ENCODE results near the gene BHLHE40. TPM values are rescaled to one million over a fixed set of nuclear protein-coding genes. Genes with fewer than 3 reads are reported as not detected.

BHLHE40 gene
- total RNA-seq, 2 experiments from 2014 or later = 316 to 318 TPM

DNA sequence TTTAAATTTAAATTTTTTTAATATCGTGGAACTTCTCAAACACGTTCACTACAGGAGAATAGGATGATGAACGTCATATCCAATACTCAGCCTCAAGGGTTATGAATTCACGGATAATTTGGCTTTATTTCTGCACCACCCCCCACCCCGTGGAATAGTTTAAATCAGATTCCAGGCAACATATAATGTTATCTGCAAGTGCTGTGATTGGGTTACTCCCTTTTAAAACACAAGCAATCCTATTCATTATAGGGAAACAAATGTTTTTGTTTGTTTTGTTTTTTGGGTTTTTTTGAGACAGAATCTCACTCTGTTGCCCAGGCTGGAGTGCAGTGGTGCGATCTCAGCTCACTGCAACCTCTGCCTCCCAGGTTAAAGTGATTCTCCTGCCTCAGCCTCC is 30.9 kb downstream of the BHLHE40 start:
- POLR2A ChIA-PET = interaction anchor here (1.0 to 18.8 kb wide), 4 partner anchors 11 to 28 kb away, joined by 3 to 588 read pairs (median 4); partner anchors contain the start of gene BHLHE40
- Mint-ChIP-seq H3K9me3 (no peaks in the 10 kb centered on the region), H3K27me3 (no peaks in the 10 kb centered on the region), H3K4me1 (peaks cover 82% of the 10 kb centered on the region), H3K4me3 (no peak overlapping the region), H3K27ac (no peak overlapping the region), H3K36me3 (ENCODE audit: low read depth) (no peaks in the 10 kb centered on the region)
- CTCF ChIA-PET = interaction anchor here (1.1 to 4.1 kb wide), 4 partner anchors 14 to 29 kb away, joined by 3 to 26 read pairs (median 13); partner anchors contain the start of gene BHLHE40
- no peak for DNase-seq

DNA sequence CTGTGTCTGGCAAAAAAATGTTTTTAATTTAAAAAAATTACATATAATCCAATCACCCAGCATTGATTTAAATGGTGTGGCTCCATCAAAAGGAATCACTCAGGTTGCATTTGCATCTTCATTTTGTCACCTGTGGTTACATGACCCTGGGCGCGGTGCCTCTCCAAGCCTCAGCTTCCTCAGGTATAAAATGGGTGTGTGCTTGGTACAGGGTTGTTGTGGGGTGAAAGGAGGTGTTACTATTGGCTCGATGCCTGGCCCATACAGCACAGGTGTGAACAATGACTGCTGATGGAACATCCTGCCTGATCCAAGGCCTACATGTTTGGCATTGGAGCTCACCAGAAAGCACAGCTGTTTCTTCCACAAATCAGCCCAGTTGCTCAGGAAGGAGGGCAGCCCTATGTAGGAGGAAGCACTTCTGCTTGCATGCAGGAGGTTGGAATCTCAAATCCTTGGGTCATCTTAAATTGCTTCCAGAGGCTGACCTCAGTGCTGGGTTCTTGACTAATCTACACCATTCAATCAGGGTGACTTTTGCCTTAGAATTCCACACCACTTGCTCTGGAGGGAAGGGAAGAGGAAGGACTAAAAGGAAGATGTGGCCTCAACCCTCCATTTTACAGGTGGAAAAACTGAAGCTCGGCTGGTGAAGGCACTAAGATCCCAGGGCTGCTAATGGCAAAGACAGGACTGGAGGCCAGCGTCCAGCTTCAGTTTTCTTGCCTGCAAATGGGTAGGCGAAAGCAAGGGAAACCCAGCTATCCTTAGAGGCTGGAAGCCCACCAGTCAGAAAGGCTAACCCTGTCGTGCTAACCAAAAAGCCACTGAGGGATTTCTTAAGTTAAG is 31.7 kb downstream of the BHLHE40 start:
- H3K27me3 Mint-ChIP-seq = no peaks in the 10 kb centered on the region
- H3K27ac Mint-ChIP-seq = peak overlapping the region; percentile 85
- no peaks in the 10 kb centered on the region for H3K9me3 Mint-ChIP-seq
- H3K36me3 Mint-ChIP-seq (ENCODE audit: low read depth) = no peaks in the 10 kb centered on the region
- H3K4me3 Mint-ChIP-seq = no peak overlapping the region
- peaks cover 84% of the 10 kb centered on the region for H3K4me1 Mint-ChIP-seq
- peak; percentile 50 for DNase-seq
- POLR2A ChIA-PET = interaction anchor here (0.6 to 18.8 kb wide), 10 partner anchors 8 to 271 kb away, joined by 3 to 588 read pairs (median 4); partner anchors contain the start of gene BHLHE40
- CTCF ChIA-PET = interaction anchor here (0.6 to 4.1 kb wide), 8 partner anchors 11 to 299 kb away, joined by 3 to 26 read pairs (median 4); partner anchors contain the start of gene BHLHE40

- ChIA-PET POLR2A (interaction anchor here (0.6 to 18.8 kb wide), 9 partner anchors 9 to 272 kb away, joined by 3 to 588 read pairs (median 4); partner anchors contain the start of gene BHLHE40), CTCF (interaction anchor here (0.7 to 4.1 kb wide), 9 partner anchors 9 to 300 kb away, joined by 3 to 26 read pairs (median 4); partner anchors contain the start of gene BHLHE40)
- H3K27ac Mint-ChIP-seq = peak overlapping the region; percentile 85
- H3K4me1 Mint-ChIP-seq = peaks cover 86% of the 10 kb centered on the region
- no peak for DNase-seq
- H3K9me3 Mint-ChIP-seq = no peaks in the 10 kb centered on the region
- H3K36me3 Mint-ChIP-seq (ENCODE audit: low read depth) = no peaks in the 10 kb centered on the region
- H3K27me3 Mint-ChIP-seq = no peaks in the 10 kb centered on the region
- no peak overlapping the region for H3K4me3 Mint-ChIP-seq
Observed at GRCh38 chr3:5011555-5012256, 32.5 kb downstream of the BHLHE40 start.

GRCh38 chr3:5012367-5012766 is 33.1 kb downstream of the BHLHE40 start:
- Mint-ChIP-seq H3K36me3 (ENCODE audit: low read depth) (no peaks in the 10 kb centered on the region), H3K4me3 (no peak overlapping the region), H3K27ac (peak overlapping the region; percentile 85), H3K4me1 (peaks cover 86% of the 10 kb centered on the region), H3K27me3 (no peaks in the 10 kb centered on the region), H3K9me3 (no peaks in the 10 kb centered on the region)
- CTCF ChIA-PET = interaction anchor here (0.7 to 4.1 kb wide), 7 partner anchors 9 to 301 kb away, joined by 3 to 26 read pairs (median 4); partner anchors contain the start of gene BHLHE40
- POLR2A ChIA-PET = interaction anchor here (0.6 to 18.8 kb wide), 8 partner anchors 8 to 187 kb away, joined by 3 to 588 read pairs (median 5); partner anchors contain the start of gene BHLHE40
- no peak for DNase-seq

DNA sequence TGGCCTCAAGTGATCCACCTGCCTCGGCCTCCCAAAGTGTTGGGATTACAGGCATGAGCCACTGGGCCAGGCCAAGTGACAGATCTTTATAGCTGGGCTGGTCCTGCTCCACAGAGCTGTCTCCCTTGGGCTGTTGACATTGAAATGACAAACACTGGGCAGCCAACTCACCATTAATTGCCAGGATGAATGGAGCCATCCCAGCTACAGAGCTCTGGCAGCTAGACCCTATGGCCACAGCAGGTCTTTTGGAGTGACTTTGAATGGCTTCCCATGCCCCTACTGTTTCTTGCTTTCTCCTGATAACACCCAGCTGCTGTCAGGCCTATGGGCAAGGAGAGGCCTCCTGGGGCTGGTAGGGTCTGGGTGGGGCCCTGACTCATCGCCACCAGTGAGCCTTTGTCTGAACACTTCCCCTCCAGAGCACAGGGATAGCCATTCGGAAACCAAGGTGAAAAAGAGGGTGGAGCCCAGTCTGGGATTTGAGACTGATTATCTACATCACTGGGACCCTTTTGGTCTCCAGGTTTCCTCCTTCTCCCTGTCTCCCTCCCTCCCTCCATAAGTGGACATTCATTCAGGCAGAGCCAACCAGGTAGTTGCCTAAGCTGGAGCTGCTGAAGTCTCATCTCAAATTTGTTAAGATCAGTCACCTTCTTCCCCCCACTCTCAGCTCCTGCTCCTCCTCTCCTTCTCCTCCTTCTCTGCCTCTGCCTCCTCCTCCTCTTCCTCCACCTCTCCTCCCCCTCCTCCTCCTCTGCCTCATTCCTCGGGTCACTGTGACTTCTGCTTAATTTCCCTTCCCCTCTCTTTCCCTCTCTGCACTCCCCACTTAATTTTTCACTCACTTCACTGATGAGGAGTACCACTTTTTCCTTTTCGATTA is 34.0 kb downstream of the BHLHE40 start:
- H3K36me3 Mint-ChIP-seq (ENCODE audit: low read depth) = no peaks in the 10 kb centered on the region
- peaks cover 85% of the 10 kb centered on the region for H3K4me1 Mint-ChIP-seq
- H3K9me3 Mint-ChIP-seq = no peaks in the 10 kb centered on the region
- peak overlapping the region; percentile 85 for H3K27ac Mint-ChIP-seq
- CTCF ChIA-PET = interaction anchor here (0.9 to 4.1 kb wide), 5 partner anchors 13 to 302 kb away, joined by 4 to 26 read pairs (median 6); partner anchors contain the start of gene BHLHE40
- H3K4me3 Mint-ChIP-seq = no peak overlapping the region
- H3K27me3 Mint-ChIP-seq = no peaks in the 10 kb centered on the region
- POLR2A ChIA-PET = interaction anchor here (0.7 to 18.8 kb wide), 6 partner anchors 8 to 31 kb away, joined by 4 to 588 read pairs (median 6); partner anchors contain the start of gene BHLHE40
- DNase-seq = no peak

- no peaks in the 10 kb centered on the region for H3K27me3 Mint-ChIP-seq
- POLR2A ChIA-PET = interaction anchor here (5.9 to 18.8 kb wide), 2 partner anchors 12 to 32 kb away, joined by 48 to 588 read pairs; partner anchors contain the start of gene BHLHE40
Observed at GRCh38 chr3:5014391-5014790, 35.2 kb downstream of the BHLHE40 start.

GRCh38 chr3:5015056-5015455 is 35.8 kb downstream of the BHLHE40 start:
- Mint-ChIP-seq H3K4me1 (peaks cover 90% of the 10 kb centered on the region), H3K36me3 (ENCODE audit: low read depth) (no peaks in the 10 kb centered on the region), H3K4me3 (no peak overlapping the region), H3K9me3 (no peaks in the 10 kb centered on the region), H3K27me3 (no peaks in the 10 kb centered on the region), H3K27ac (peak overlapping the region; percentile 13)
- POLR2A ChIA-PET = interaction anchor here (3.9 to 18.8 kb wide), 3 partner anchors 7 to 33 kb away, joined by 33 to 588 read pairs (median 48); partner anchors contain the start of gene BHLHE40
- CTCF ChIA-PET = interaction anchor here (2.4 to 3.5 kb wide), 2 partner anchors 11 to 39 kb away, joined by 8 to 13 read pairs; no protein-coding TSS in a partner anchor
- no peak for DNase-seq

More at GRCh38 chr3:5014391-5014790, 35.2 kb downstream of the BHLHE40 start:
- H3K4me1 Mint-ChIP-seq = peaks cover 87% of the 10 kb centered on the region
- H3K9me3 Mint-ChIP-seq = no peaks in the 10 kb centered on the region
- H3K4me3 Mint-ChIP-seq = no peak overlapping the region
- peak overlapping the region; percentile 27 for H3K27ac Mint-ChIP-seq
- CTCF ChIA-PET = interaction anchor here (4.1 kb wide), 1 partner anchor 34 kb away, joined by 23 read pairs; the partner anchor contains the start of gene BHLHE40
- DNase-seq = no peak
- no peaks in the 10 kb centered on the region for H3K36me3 Mint-ChIP-seq (ENCODE audit: low read depth)

DNA sequence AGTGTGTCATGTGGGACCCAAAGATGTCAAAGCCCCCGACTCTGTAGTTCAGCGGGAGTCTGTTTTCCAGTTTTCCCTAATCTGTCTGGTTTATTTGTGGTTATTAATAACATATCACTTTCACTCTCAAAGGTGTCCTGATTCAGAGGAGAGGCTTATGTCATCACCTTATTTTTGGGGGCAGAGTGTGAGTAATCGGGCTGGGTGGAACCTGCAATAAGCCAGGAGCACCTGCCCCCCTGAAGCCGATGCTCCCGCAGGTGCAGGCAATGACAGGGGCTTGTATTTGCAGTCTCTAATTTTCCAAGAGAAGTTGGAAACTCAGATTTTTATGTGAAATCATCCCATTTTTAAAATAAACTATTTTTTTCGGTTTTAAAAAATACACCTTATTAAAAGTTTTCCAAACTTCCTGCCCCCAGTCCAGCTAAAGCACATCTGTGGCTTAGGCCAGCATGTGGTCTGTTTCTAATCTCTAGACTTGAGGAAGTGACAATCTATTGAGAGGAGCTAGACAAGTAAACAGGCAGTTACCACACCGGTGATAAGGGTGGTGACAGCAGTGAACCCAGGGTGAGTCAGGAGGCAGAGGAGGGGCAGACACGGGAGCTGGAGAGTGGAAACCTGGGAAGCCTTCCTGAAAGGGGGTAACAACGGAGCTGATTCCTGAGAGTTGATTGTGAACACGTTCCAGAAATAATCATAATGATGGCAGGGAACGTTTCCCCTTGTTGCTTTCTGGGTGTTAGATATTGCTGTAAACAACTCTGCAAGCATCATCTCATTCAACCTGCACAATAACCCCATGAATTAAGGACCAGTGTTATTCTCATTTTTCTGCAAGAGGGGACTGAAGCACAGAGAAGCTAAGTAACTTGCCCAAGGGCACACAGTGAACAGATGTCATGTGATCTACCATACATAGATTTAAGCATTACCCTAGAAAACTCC is 37.2 kb downstream of the BHLHE40 start:
- peak overlapping the region; percentile 87 for H3K27ac Mint-ChIP-seq
- no peak overlapping the region for H3K4me3 Mint-ChIP-seq
- no peaks in the 10 kb centered on the region for H3K27me3 Mint-ChIP-seq
- POLR2A ChIA-PET = interaction anchor here (0.8 to 18.8 kb wide), 16 partner anchors 9 to 305 kb away, joined by 3 to 588 read pairs (median 4); partner anchors contain the start of genes ARL8B and BHLHE40
- H3K36me3 Mint-ChIP-seq (ENCODE audit: low read depth) = no peaks in the 10 kb centered on the region
- H3K9me3 Mint-ChIP-seq = no peaks in the 10 kb centered on the region
- peaks cover 95% of the 10 kb centered on the region for H3K4me1 Mint-ChIP-seq
- peak; percentile 73 for DNase-seq
- CTCF ChIA-PET = interaction anchor here (0.8 to 6.9 kb wide), 10 partner anchors 9 to 305 kb away, joined by 3 to 59 read pairs (median 6); partner anchors contain the start of gene BHLHE40

DNA sequence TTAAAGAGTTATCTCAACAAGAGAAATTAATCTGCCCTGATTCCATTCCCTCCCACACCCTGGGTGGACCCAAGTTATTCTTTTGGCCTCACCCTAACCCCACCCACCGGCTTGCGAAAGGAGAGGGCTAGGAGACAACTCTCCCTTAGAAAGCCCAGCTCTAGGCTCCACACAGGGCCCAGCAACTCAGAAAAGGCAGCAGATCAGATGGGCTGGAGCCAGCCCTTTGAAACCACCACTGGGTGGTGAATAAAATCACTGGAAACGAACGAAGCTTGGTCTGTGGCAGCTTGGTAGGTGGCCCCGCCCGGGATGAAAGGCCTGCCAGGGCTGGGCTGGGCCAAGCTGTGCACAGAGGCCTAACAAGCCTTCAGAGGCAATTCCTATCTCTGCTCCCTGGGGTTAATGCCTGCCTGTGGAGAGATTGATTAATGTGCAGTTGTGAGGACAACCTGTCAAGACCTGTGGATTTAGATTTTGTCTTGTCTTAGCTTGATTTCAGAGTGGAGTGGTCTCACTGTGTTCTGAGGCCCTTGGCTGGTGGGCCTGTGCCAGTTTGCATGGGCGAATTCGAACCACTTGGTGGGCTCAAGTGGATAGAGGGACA is 38.8 kb downstream of the BHLHE40 start:
- Mint-ChIP-seq H3K9me3 (no peaks in the 10 kb centered on the region), H3K4me1 (peaks cover 93% of the 10 kb centered on the region), H3K27ac (peak overlapping the region; percentile 76), H3K4me3 (no peak overlapping the region), H3K27me3 (no peaks in the 10 kb centered on the region), H3K36me3 (ENCODE audit: low read depth) (no peaks in the 10 kb centered on the region)
- peak; percentile 60 for DNase-seq
- POLR2A ChIA-PET = interaction anchor here (0.6 to 18.8 kb wide), 14 partner anchors 10 to 525 kb away, joined by 3 to 588 read pairs (median 8); partner anchors contain the start of genes BHLHE40 and ITPR1
- CTCF ChIA-PET = interaction anchor here (1.1 to 6.9 kb wide), 11 partner anchors 8 to 307 kb away, joined by 4 to 59 read pairs (median 7); partner anchors contain the start of gene BHLHE40
